ENCODE results near the gene FLT4.

FLT4 gene

DNA sequence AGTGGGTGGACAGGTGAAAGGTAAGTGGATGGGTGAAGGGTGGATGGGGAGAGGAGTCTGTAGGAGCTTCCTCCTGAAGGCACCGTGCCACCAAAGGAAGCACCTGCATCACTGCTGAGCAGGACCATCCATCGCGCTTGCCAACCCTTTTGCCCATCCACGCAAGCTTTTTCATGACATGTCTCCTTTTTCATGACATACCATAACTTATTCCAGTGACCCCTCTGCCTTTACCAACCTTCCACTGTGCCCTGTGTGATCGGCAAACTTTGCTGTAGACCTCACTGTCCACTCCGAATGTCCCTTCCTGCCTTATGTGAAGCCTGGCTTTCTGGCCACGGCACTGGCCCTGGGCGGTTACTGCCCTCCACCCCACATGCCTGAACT lies 13.4 kb downstream of the FLT4 start:
- DNase-seq (ENCODE audit: low read depth): no peak
- no peak overlapping the region for H3K4me3 ChIP-seq (ENCODE audit: low read length)
- TF ChIP-seq, protein P1, sequence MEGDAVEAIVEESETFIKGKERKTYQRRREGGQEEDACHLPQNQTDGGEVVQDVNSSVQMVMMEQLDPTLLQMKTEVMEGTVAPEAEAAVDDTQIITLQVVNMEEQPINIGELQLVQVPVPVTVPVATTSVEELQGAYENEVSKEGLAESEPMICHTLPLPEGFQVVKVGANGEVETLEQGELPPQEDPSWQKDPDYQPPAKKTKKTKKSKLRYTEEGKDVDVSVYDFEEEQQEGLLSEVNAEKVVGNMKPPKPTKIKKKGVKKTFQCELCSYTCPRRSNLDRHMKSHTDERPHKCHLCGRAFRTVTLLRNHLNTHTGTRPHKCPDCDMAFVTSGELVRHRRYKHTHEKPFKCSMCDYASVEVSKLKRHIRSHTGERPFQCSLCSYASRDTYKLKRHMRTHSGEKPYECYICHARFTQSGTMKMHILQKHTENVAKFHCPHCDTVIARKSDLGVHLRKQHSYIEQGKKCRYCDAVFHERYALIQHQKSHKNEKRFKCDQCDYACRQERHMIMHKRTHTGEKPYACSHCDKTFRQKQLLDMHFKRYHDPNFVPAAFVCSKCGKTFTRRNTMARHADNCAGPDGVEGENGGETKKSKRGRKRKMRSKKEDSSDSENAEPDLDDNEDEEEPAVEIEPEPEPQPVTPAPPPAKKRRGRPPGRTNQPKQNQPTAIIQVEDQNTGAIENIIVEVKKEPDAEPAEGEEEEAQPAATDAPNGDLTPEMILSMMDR (conservative IDR thresholded peaks at IDR 0.05; ENCODE audit: low read length): no peak

DNA sequence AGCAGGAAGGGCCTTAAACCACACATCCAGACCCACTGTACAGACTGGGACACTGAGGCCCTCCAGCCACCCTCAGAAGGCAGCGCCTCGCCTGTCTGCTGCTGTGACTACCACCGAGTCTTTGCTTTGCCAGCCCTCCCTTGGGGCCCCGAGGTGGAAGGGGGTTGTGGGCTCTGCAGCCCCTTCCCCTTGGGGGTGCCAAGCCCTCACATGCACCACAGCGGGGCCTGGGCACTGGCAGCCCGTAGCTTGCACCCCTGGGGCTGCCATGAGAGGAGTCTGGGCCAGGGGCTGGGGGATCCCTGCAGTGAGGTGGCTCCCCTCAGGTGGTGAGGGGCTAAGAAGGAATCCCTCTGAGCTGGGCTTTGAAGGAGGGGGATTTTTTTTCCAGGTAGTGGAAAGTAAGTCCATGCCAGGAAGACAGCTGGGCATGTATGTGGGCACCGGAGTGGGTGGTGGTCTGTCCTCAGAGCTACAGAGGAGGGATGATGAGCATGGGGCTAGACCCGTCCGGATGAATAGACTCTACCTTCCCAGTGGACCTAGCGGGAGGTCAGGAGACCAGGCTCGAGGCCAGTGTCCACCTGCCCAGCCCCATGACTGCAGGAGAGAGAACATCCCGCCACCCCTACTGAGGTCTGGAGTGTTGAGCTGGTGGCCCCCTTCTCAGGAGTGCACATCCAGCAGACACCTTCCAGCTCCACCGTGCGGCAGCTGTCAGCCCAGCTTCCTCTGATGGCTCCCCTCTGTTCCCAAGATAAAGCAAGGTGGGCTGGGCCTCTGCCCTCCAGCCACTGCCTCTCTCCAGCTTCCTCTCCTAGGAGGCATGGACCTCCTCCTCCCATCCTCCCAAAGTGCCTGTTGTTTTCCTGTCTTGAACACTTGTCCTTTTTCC lies 15.9 kb downstream of the FLT4 start:
- H3K4me3 ChIP-seq (ENCODE audit: low read length): no peak overlapping the region
- TF ChIP-seq, protein P1 (conservative IDR thresholded peaks at IDR 0.05; ENCODE audit: low read length): no peak
- DNase-seq (ENCODE audit: low read depth): no peak

DNA sequence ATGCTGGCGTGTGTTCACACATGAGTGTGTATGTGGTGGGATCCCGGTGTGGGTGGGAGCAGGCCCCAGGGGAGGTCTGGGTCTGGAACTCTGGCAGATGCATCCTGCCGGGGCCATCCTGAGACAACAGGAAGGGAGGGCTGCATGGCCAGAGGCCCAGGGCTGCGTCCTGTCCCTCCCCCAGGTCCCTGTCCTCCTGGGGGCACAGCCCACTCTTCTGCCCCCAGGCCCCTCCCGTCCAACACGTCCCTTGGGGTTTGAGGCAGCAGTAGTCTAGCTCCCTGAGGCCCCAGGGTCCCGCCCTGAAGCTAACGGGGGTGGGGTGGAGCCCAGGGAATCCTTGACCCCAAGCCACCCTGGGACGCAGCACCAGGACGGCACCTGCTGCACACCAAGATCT lies 16.6 kb downstream of the FLT4 start:
- no peak for DNase-seq (ENCODE audit: low read depth)
- H3K4me3 ChIP-seq (ENCODE audit: low read length): no peak overlapping the region
- TF ChIP-seq, protein P1 (conservative IDR thresholded peaks at IDR 0.05; ENCODE audit: low read length): no peak

DNA sequence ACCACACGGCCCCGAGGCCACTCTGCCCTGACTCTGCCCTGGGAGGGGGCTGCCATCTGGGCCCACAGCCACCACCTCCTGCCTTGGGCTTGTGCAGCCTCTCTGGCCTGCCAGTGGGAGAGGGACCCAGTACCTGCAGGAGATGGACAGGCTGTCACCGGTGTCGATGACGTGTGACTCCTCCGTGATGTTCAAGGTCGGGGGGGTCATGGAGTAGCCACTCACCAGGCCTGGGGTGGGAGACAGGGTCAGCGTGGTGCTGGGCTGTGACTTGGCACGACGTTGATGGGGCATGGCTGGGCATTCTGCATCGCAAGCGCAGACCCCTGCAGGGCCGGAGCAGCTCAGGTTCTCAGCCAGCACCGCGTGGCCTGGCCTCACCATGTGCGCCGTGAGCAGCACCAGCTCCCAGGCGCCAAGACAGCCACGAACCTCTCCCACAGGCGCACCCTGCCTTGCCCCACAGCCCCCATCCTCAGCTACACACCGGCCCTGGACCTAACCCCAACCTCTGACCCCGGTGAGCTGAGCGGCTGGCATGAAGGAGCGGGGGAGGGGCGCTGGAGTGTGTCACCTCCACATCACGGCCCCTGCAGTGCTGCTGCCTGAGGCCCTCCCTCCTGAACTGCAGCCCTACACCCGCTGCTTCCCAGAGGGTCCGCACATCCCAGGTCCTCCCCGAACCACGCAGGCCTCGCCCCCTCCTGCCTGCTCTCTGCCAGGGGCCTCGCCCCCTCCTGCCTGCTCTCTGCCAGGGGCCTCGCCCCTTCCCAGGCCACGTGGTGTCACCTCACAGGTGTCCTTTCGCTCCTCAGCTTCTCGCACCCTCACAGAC lies 17.6 kb downstream of the FLT4 start:
- H3K4me3 ChIP-seq (ENCODE audit: low read length): no peak overlapping the region
- TF ChIP-seq, protein P1 (conservative IDR thresholded peaks at IDR 0.05; ENCODE audit: low read length): no peak
- DNase-seq (ENCODE audit: low read depth): no peak

DNA sequence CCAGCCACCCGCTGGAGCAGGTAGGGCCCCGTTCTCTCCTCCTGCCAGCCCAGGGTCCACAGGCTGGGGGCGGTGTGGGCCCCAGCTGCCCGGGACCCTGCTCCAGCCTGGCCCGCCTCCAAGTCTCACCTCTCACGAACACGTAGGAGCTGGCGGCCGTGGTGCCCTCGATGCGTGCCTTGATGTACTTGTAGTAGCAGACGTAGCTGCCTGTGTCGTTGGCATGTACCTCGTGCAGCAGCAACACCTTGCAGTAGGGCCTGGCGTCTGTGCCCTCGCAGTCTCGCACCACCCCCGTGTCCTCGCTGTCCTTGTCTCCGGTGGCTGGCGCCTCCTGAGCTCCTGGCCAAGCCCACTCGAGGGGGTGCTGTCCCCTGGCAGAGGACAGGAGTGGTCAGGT lies 19.0 kb downstream of the FLT4 start:
- no peak overlapping the region for H3K4me3 ChIP-seq (ENCODE audit: low read length)
- TF ChIP-seq, protein P1 (conservative IDR thresholded peaks at IDR 0.05; ENCODE audit: low read length): no peak
- DNase-seq (ENCODE audit: low read depth): no peak

DNA sequence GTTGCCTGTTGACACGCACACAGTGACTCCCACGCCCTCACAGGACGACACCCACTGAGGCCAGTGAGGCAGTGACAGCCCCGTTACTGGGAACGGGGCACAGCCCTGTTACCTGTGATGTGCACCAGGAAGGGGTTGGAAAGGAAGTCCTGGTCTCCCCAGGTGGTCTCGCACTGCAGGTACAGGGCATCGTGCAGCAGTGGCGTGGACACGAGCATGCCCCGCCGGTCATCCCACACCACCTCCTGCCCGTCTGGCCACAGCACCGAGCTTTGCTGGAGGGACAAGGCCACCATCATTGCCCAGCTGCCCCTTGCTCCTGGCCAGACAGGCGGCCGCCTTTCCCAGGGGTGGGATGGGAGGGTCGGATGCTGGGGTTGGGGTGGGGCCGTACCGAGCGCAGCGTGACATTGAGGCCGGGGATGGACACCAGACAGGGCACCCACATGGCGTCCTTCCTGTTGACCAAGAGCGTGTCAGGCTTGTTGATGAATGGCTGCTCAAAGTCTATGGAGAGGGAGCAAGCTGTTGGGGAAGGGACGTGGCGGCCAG lies 19.5 kb downstream of the FLT4 start:
- H3K4me3 ChIP-seq (ENCODE audit: low read length): no peak overlapping the region
- TF ChIP-seq, protein P1 (conservative IDR thresholded peaks at IDR 0.05; ENCODE audit: low read length): no peak
- no peak for DNase-seq (ENCODE audit: low read depth)

Measured in AG10803 (cell line).